Ishikawa (cell line): ENCODE measurements around the gene FAM229B.

Source experiments
- CEBPB ChIP-seq: IDR thresholded peaks from 2 replicates; pipeline ENCODE4 v1.6.1; 2012
- CREB1 ChIP-seq: IDR thresholded peaks from 2 replicates; pipeline ENCODE4 v1.6.1; 2012; ENCODE audit warnings: low read depth
- EGR1 ChIP-seq: IDR thresholded peaks from 2 replicates; pipeline ENCODE4 v1.6.1; 2012
- EP300 ChIP-seq: IDR thresholded peaks from 2 replicates; pipeline ENCODE4 v1.6.1; 2012; ENCODE audit warnings: borderline replicate concordance
- RAD21 ChIP-seq: IDR thresholded peaks from 2 replicates; pipeline ENCODE4 v1.6.1; 2012; ENCODE audit warnings: low read depth
- TAF1 ChIP-seq: IDR thresholded peaks from 2 replicates; pipeline ENCODE4 v1.6.1; 2012; ENCODE audit warnings: low read depth, mild to moderate bottlenecking
- TEAD4 ChIP-seq: IDR thresholded peaks from 2 replicates; pipeline ENCODE4 v1.6.1; 2012
- YY1 ChIP-seq: IDR thresholded peaks from 2 replicates; pipeline ENCODE4 v1.6.1; 2012; ENCODE audit warnings: low read depth
- ZBTB7A ChIP-seq: IDR thresholded peaks from 2 replicates; pipeline ENCODE4 v1.6.1; 2012; ENCODE audit warnings: low read depth
- TF ChIP-seq, protein P1 (sequence below): IDR thresholded peaks from 2 replicates; pipeline ENCODE4 v1.6.1; 2012
- TF ChIP-seq, protein P2 (sequence below): IDR thresholded peaks from 2 replicates; pipeline ENCODE4 v1.6.1; 2012
- TF ChIP-seq, protein P3 (sequence below): IDR thresholded peaks from 2 replicates; pipeline ENCODE4 v1.6.1; 2012; ENCODE audit warnings: low read depth, mild to moderate bottlenecking

DNA sequence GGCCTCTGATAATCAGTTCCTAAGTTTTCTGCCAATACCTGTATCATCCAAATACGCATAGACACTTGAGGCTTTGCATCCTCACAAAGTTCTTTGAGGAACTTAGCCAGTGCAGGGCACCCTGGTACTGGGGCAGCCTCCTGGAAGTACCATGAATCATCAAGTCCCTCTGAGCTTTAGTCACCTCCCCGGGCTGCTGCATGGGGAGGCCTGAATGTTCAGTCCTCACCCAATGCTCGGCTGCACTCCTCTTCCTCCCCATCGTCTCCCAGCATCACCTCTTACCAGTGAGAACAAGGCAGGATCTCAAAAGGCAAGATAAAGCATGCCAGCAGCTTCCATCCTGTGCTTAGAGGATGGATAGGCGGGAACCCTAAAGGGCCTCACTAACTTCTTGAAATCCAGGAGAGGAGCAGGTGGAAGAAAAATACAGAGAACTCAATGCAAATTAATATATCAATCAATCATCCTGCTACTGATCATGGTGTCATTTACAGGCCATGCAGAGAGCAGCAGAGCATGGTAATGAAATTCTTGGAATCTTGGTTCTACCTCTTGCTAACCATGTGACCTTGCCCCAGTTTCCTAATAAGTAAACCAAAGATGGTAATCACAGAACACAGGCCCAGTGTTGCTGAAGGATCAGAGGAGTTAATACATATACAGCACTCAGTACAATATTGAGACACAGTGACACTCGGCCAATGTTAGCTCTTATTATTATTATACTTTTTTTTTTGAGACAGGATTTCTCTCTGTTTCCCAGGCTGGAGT lies 38.2 kb upstream of the FAM229B start:
- TF ChIP-seq RAD21 (no peak), TEAD4 (no peak), EP300 (no peak), EGR1 (no peak), CEBPB (no peak), ZBTB7A (no peak), YY1 (no peak), TAF1 (no peak), CREB1 (no peak)
- TF ChIP-seq, protein P1, sequence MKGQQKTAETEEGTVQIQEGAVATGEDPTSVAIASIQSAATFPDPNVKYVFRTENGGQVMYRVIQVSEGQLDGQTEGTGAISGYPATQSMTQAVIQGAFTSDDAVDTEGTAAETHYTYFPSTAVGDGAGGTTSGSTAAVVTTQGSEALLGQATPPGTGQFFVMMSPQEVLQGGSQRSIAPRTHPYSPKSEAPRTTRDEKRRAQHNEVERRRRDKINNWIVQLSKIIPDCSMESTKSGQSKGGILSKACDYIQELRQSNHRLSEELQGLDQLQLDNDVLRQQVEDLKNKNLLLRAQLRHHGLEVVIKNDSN, result no peak
- TF ChIP-seq, protein P2, sequence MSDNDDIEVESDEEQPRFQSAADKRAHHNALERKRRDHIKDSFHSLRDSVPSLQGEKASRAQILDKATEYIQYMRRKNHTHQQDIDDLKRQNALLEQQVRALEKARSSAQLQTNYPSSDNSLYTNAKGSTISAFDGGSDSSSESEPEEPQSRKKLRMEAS, result no peak
- TF ChIP-seq, protein P3, sequence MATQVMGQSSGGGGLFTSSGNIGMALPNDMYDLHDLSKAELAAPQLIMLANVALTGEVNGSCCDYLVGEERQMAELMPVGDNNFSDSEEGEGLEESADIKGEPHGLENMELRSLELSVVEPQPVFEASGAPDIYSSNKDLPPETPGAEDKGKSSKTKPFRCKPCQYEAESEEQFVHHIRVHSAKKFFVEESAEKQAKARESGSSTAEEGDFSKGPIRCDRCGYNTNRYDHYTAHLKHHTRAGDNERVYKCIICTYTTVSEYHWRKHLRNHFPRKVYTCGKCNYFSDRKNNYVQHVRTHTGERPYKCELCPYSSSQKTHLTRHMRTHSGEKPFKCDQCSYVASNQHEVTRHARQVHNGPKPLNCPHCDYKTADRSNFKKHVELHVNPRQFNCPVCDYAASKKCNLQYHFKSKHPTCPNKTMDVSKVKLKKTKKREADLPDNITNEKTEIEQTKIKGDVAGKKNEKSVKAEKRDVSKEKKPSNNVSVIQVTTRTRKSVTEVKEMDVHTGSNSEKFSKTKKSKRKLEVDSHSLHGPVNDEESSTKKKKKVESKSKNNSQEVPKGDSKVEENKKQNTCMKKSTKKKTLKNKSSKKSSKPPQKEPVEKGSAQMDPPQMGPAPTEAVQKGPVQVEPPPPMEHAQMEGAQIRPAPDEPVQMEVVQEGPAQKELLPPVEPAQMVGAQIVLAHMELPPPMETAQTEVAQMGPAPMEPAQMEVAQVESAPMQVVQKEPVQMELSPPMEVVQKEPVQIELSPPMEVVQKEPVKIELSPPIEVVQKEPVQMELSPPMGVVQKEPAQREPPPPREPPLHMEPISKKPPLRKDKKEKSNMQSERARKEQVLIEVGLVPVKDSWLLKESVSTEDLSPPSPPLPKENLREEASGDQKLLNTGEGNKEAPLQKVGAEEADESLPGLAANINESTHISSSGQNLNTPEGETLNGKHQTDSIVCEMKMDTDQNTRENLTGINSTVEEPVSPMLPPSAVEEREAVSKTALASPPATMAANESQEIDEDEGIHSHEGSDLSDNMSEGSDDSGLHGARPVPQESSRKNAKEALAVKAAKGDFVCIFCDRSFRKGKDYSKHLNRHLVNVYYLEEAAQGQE, result no peak
